PFSK-1 (cell line): ENCODE measurements around the gene ZNF618.

Experiments
- FOXP2 ChIP-seq: optimal IDR thresholded peaks from 2 replicates; pipeline ENCODE3; 2011; ENCODE audit warnings: borderline replicate concordance, control low read depth, inconsistent platforms; ENCODE audit not compliant: insufficient read depth; ENCODE audit errors: extremely low read length, extremely low read depth
- POLR2AphosphoS5 ChIP-seq: IDR thresholded peaks from 2 replicates; pipeline ENCODE4 v1.6.1; 2012; ENCODE audit warnings: low read depth, mild to moderate bottlenecking, control low read depth, low read length, moderate library complexity
- REST ChIP-seq, 2 experiments: IDR thresholded peaks; 2 replicates each; pipeline versions ENCODE4 v1.6.1 to v1.8.0; 2011 to 2012; ENCODE audit warnings: low read depth in 2 of 2, low read length in 2 of 2, control low read depth in 1 of 2, inconsistent platforms in 1 of 2, mild to moderate bottlenecking in 1 of 2, moderate library complexity in 1 of 2; ENCODE audit not compliant: insufficient read depth in 1 of 2
- SIN3A ChIP-seq: IDR thresholded peaks from 2 replicates; pipeline ENCODE4 v1.6.1; 2012; ENCODE audit warnings: mild to moderate bottlenecking, low read length, moderate library complexity, borderline replicate concordance; ENCODE audit not compliant: insufficient read depth
- TAF1 ChIP-seq: IDR thresholded peaks from 2 replicates; pipeline ENCODE4 v1.6.1; 2012; ENCODE audit warnings: low read length, control low read depth, borderline replicate concordance; ENCODE audit not compliant: insufficient read depth

The ZNF618 gene

GRCh38 chr9:114080195-114080772, 204.2 kb downstream of the ZNF618 start:
- TF ChIP-seq REST (IDR thresholded peaks at IDR 0.05; ENCODE audit: insufficient read depth in 1 of 2, low read depth in 2 of 2, low read length in 2 of 2) (no peak), TAF1 (no peak), FOXP2 (no peak), SIN3A (no peak), POLR2AphosphoS5 (no peak)

DNA sequence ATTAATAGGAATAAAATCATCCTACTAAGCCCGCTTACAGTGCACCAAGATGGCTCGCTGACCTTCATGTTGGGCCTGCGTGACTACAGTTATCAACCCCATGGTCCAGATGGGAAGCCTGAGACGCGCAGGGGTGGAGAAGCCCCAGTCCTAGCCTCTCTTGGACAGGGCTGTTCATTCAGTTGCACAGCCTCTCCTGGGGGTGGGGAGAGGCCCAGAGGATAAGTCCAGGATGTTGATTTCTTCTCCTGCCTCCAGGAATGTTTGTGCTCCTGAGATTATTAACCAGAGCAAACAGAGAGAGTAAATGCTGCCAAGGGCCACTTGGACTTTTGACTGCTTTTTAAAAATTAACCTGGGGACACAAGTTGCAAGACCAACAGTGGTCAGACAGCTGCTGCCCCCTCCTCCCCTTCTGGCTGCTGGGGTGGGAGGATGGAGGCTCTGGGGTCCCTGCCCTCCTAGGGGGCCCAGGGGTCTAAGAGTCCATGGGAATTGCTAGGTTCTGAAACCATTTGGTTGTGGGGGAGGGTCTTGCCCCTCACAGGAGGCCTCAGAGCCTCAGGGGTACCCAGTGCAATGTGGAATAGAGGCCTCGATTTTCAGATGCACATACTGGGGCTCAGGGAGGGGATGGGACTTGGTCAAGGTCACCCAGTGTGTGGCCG, 204.8 kb downstream of the ZNF618 start:
- TF ChIP-seq TAF1 (no peak), REST (IDR thresholded peaks at IDR 0.05; ENCODE audit: insufficient read depth in 1 of 2, low read depth in 2 of 2, low read length in 2 of 2) (no peak), SIN3A (no peak)

GRCh38 chr9:114081441-114082016, 205.4 kb downstream of the ZNF618 start:
- TF ChIP-seq FOXP2 (no peak), POLR2AphosphoS5 (no peak), SIN3A (no peak), TAF1 (no peak), REST (IDR thresholded peaks at IDR 0.05; ENCODE audit: insufficient read depth in 1 of 2, low read depth in 2 of 2, low read length in 2 of 2) (no peak)

- no peak for TF ChIP-seq POLR2AphosphoS5
- TF ChIP-seq FOXP2: no peak
These were observed 206.1 kb downstream of the ZNF618 start for GRCh38 chr9:114082017-114082762.

DNA sequence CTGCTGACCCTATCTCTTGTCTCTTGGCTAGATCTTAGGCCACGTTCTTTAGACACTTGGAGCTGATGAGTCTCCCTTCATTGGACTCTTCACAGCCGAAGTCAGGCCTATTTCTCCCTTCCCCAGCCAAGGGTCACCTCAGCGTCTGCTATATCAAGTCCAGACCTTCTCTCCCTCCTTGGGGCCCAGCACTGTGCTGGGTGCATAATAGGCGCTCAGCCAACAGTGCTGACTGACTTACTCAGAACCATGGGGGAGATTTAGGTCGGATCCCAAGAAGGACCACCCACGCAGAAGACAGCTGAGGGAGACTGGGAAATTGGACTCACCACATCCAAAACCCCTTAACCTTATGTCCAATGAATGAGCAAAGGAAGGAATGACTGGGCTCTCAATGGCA, 207.6 kb downstream of the ZNF618 start:
- no peak for TF ChIP-seq POLR2AphosphoS5
- no peak for TF ChIP-seq TAF1
- TF ChIP-seq FOXP2: no peak
- TF ChIP-seq REST (IDR thresholded peaks at IDR 0.05; ENCODE audit: insufficient read depth in 1 of 2, low read depth in 2 of 2, low read length in 2 of 2): no peak
- no peak for TF ChIP-seq SIN3A
